MM.1S (cell line): ENCODE measurements around the gene ARHGEF19.

Experiments used
- DNase-seq: peaks from one replicate; pipeline ENCODE4 v3.0.0-alpha.2; 2015
- H2AFZ ChIP-seq: fragments of 300-600 bp; sonication (generic); 2 replicates; pipeline ENCODE4 v1.6.0; 2016; ENCODE audit warnings: antibody characterized with exemption, low read length
- H3F3A ChIP-seq: fragments of 300-600 bp; sonication (generic); 2 replicates; pipeline ENCODE4 v1.6.1; 2016; ENCODE audit warnings: mild to moderate bottlenecking, antibody characterized with exemption, low read length, moderate library complexity, mixed read lengths; ENCODE audit not compliant: insufficient read depth
- H3K27ac ChIP-seq: fragments of 300-600 bp; sonication (generic); 2 replicates; pipeline ENCODE4 v1.5.1; 2016; ENCODE audit warnings: mild to moderate bottlenecking, low read length
- H3K27me3 ChIP-seq: fragments of 300-600 bp; sonication (generic); replicated peaks from 2 replicates; pipeline ENCODE4 v1.6.0; 2016; ENCODE audit warnings: low read length; ENCODE audit not compliant: insufficient read depth
- H3K36me3 ChIP-seq: fragments of 300-600 bp; sonication (generic); replicated peaks from 2 replicates; pipeline ENCODE4 v1.6.1; 2016; ENCODE audit warnings: mild to moderate bottlenecking, low read length, mixed read lengths; ENCODE audit not compliant: insufficient read depth
- H3K4me1 ChIP-seq: fragments of 300-600 bp; sonication (generic); 2 replicates; pipeline ENCODE4 v1.6.1; 2016; ENCODE audit warnings: low read length, mixed read lengths
- H3K4me2 ChIP-seq: fragments of 300-600 bp; sonication (generic); 2 replicates; pipeline ENCODE4 v1.6.0; 2016; ENCODE audit warnings: low read depth, low read length
- H3K4me3 ChIP-seq: fragments of 300-600 bp; sonication (generic); 2 replicates; pipeline ENCODE4 v1.5.1; 2016; ENCODE audit warnings: low read length, mixed read lengths
- H3K79me2 ChIP-seq: fragments of 300-600 bp; sonication (generic); 2 replicates; pipeline ENCODE4 v1.6.1; 2016; ENCODE audit warnings: mixed run types, low read length, mixed read lengths
- H3K9ac ChIP-seq: fragments of 300-600 bp; sonication (generic); 2 replicates; pipeline ENCODE4 v1.6.1; 2016; ENCODE audit warnings: low read length, mixed read lengths
- H3K9me2 ChIP-seq: fragments of 300-600 bp; sonication (generic); replicated peaks from 2 replicates; pipeline ENCODE4 v1.6.1; 2016; ENCODE audit warnings: mild to moderate bottlenecking, low read length, mixed read lengths; ENCODE audit not compliant: insufficient read depth
- H3K9me3 ChIP-seq: fragments of 300-600 bp; sonication (generic); replicated peaks from 2 replicates; pipeline ENCODE4 v1.6.1; 2016; ENCODE audit warnings: mild to moderate bottlenecking, low read length, mixed read lengths; ENCODE audit not compliant: insufficient read depth
- H4K20me1 ChIP-seq: fragments of 300-600 bp; sonication (generic); 2 replicates; pipeline ENCODE4 v1.6.1; 2016; ENCODE audit warnings: mild to moderate bottlenecking, low read length, moderate library complexity, mixed read lengths; ENCODE audit not compliant: insufficient read depth
- EZH2 ChIP-seq: fragments of 300-600 bp; sonication (generic); optimal IDR thresholded peaks from 2 replicates; pipeline ENCODE3; 2017; ENCODE audit warnings: low read depth, mild to moderate bottlenecking, antibody characterized with exemption, low read length, mixed read lengths
- EZH2phosphoT487 ChIP-seq: fragments of 300-600 bp; sonication (generic); IDR thresholded peaks from 2 replicates; pipeline ENCODE4 v1.6.1; 2018; ENCODE audit warnings: antibody characterized with exemption, low read length
- TF ChIP-seq, protein P1 (sequence below): fragments of 300-600 bp; sonication (generic); IDR thresholded peaks from 2 replicates; pipeline ENCODE4 v1.5.1; 2016; ENCODE audit warnings: antibody characterized with exemption, low read length, mixed read lengths

ARHGEF19 gene

DNA sequence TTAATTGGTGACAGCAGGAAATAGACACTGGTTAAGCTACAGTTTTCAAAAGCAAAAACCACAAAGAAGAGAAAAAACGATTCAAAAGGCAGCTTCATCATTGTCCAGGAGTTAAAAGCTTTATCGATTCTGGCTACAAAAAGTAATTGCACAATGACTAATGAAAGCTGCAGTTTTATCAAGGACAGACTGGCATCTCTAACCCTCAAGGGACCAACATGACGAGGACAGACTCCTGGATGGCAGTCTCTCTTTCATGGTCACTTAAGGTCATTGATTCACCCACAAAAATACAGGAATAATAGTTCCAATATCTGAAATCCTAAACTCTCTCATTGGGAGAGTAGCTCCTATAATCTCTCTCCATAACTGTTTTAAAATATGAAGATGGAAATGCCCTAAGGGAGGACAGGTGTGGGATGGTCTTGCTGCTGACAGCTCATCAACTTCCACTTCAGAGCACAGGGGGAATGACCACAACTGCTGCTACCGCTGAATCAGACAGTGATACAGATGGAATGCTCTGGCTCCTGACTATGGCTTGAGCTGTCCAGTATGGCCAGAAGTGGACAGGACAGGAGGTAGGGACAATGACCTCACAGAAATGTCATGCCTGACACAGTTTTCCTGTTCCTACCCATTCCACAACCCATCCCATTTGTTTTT lies 41.9 kb upstream of the ARHGEF19 start:
- peaks cover 3% of the 10 kb centered on the region; the same call in 1 of the 2 replicates for H3F3A ChIP-seq
- no peaks in the 10 kb centered on the region for H3K9me3 ChIP-seq
- H3K4me3 ChIP-seq, result no peak overlapping the region
- H3K27ac ChIP-seq, result no peak overlapping the region
- no peak overlapping the region for H3K4me2 ChIP-seq
- TF ChIP-seq, protein P1, sequence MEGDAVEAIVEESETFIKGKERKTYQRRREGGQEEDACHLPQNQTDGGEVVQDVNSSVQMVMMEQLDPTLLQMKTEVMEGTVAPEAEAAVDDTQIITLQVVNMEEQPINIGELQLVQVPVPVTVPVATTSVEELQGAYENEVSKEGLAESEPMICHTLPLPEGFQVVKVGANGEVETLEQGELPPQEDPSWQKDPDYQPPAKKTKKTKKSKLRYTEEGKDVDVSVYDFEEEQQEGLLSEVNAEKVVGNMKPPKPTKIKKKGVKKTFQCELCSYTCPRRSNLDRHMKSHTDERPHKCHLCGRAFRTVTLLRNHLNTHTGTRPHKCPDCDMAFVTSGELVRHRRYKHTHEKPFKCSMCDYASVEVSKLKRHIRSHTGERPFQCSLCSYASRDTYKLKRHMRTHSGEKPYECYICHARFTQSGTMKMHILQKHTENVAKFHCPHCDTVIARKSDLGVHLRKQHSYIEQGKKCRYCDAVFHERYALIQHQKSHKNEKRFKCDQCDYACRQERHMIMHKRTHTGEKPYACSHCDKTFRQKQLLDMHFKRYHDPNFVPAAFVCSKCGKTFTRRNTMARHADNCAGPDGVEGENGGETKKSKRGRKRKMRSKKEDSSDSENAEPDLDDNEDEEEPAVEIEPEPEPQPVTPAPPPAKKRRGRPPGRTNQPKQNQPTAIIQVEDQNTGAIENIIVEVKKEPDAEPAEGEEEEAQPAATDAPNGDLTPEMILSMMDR, result no peak
- TF ChIP-seq EZH2 (no peak), EZH2phosphoT487 (no peak)
- no peaks in the 10 kb centered on the region for H3K27me3 ChIP-seq
- no peak overlapping the region for H3K9ac ChIP-seq
- H3K79me2 ChIP-seq, result no peaks in the 10 kb centered on the region; the same call in 1 of the 2 replicates
- no peak overlapping the region for H2AFZ ChIP-seq
- no peaks in the 10 kb centered on the region for H3K9me2 ChIP-seq
- no peaks in the 10 kb centered on the region for H4K20me1 ChIP-seq
- peaks cover 7% of the 10 kb centered on the region for H3K4me1 ChIP-seq
- no peaks in the 10 kb centered on the region for H3K36me3 ChIP-seq
- no peak for DNase-seq

DNA sequence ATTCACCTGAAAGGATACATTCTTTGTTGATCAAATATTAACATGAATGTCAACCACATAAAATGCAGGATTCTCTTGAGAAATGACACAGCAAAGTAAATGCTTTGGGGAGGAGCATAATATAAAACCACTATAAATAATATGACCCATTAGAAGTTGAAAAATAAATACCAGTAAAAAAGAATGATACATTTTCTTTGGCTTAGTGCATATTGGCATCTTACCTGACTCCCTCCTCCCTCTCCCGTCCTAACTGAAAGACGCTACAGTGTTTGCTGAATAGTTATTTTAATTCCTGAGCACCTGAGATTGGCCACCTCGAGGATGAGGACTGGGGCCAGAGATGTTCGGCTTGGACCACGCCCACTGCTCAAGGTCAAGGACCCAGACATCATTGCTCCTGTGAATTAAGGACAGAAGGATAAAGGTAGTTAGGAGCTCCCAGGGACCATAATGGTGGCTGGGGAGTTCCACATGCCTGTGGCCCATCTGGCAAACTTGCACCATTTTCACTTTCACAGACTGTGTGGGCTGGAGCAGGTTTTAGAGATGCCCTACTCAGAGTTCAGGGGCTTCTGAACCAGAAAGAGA lies 41.0 kb upstream of the ARHGEF19 start:
- H3K36me3 ChIP-seq, result no peaks in the 10 kb centered on the region
- no peak overlapping the region for H3K9ac ChIP-seq
- peaks cover 9% of the 10 kb centered on the region for H3K4me1 ChIP-seq
- H3K79me2 ChIP-seq, result no peaks in the 10 kb centered on the region; the same call in 1 of the 2 replicates
- no peaks in the 10 kb centered on the region for H3K27me3 ChIP-seq
- no peak overlapping the region for H3K4me2 ChIP-seq
- H3K4me3 ChIP-seq, result no peak overlapping the region
- H3F3A ChIP-seq, result peaks cover 5% of the 10 kb centered on the region; the same call in 1 of the 2 replicates
- no peak for DNase-seq
- no peaks in the 10 kb centered on the region for H3K9me3 ChIP-seq
- H3K9me2 ChIP-seq, result no peaks in the 10 kb centered on the region
- H4K20me1 ChIP-seq, result no peaks in the 10 kb centered on the region
- TF ChIP-seq EZH2phosphoT487, result no peak
- TF ChIP-seq, protein P1, result no peak
- TF ChIP-seq EZH2, result no peak
- H2AFZ ChIP-seq, result no peak overlapping the region
- H3K27ac ChIP-seq, result no peak overlapping the region

DNA sequence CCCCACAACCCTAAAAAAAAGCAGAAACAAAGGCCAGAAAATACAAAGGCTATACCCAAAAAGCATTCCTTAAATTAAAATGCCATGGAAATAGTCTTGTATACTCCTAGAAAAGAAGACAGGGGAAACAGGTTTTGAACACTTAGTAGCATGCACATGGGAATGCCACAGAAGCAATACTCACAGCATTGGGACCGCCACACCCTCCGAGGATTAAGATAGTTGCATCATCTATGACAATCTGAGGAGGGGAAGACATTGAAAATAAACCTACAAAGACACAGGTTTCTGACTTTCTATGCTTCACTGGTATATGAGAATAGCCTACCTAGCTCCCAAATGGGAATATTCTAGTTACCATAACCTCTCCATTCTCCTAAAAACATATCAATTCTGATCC lies 40.5 kb upstream of the ARHGEF19 start:
- H3K4me3 ChIP-seq, result no peak overlapping the region
- peaks cover 9% of the 10 kb centered on the region for H3K4me1 ChIP-seq
- H3K27ac ChIP-seq, result no peak overlapping the region
- H3K27me3 ChIP-seq, result no peaks in the 10 kb centered on the region
- H3K9me2 ChIP-seq, result no peaks in the 10 kb centered on the region
- no peaks in the 10 kb centered on the region for H3K36me3 ChIP-seq
- no peak overlapping the region for H2AFZ ChIP-seq
- no peaks in the 10 kb centered on the region for H3K79me2 ChIP-seq
- no peak for TF ChIP-seq EZH2phosphoT487
- no peak for TF ChIP-seq EZH2
- TF ChIP-seq, protein P1, result no peak
- H3K4me2 ChIP-seq, result no peak overlapping the region
- H4K20me1 ChIP-seq, result no peaks in the 10 kb centered on the region
- no peak overlapping the region for H3K9ac ChIP-seq
- no peaks in the 10 kb centered on the region for H3K9me3 ChIP-seq
- no peak for DNase-seq
- H3F3A ChIP-seq, result peaks cover 5% of the 10 kb centered on the region; the same call in 1 of the 2 replicates
